H1 (cell line): Measurements from ENCODE around the gene BLTP3B. TPM values are rescaled to one million over a fixed set of nuclear protein-coding genes. Genes with fewer than 3 reads are reported as not detected.
A peak's percentile ranks its signal among the peaks of the same experiment; 100 is the strongest.

ENCODE experiments used
- CTCF ChIA-PET: fragments of 300-600 bp; sonication (Branson Sonifier 250); formaldehyde crosslinking; loops from one replicate; lab custom pipeline; 2021; ENCODE audit not compliant: partially characterized antibody; lab: Charles Lee
- POLR2A ChIA-PET: fragments of 300-600 bp; sonication (Branson Sonifier 250); formaldehyde crosslinking; loops from one replicate; lab custom pipeline; 2021; ENCODE audit warnings: inconsistent platforms; ENCODE audit not compliant: partially characterized antibody; lab: Charles Lee
- DNase-seq, 2 experiments: peaks; one replicate each; pipeline versions ENCODE4 v3.0.0 to v3.0.0-alpha.2; 2010 to 2022; ENCODE audit warnings: low spot score in 2 of 2, low read depth in 1 of 2, mixed read lengths in 1 of 2
- FAIRE-seq: peaks from 2 replicates; lab custom pipeline; 2011; peaks lifted over from hg19 to GRCh38; lab: Jason Lieb, UNC
- H2AFZ ChIP-seq: 2 replicates; pipeline ENCODE4 v1.8.1; 2012; ENCODE audit warnings: low read length, inconsistent platforms
- H2AK5ac ChIP-seq: 2 replicates; pipeline ENCODE4 v1.6.1; 2013; ENCODE audit warnings: low read depth, low read length
- H2BK120ac ChIP-seq: replicated peaks from 2 replicates; pipeline ENCODE3; 2013; ENCODE audit warnings: low read depth, low read length, inconsistent platforms
- H2BK12ac ChIP-seq: 2 replicates; pipeline ENCODE4 v1.6.1; 2013; ENCODE audit warnings: low read depth, low read length
- H2BK15ac ChIP-seq: 2 replicates; pipeline ENCODE4 v1.6.1; 2013; ENCODE audit warnings: low read length
- H2BK20ac ChIP-seq: 2 replicates; pipeline ENCODE4 v1.6.1; 2013; ENCODE audit warnings: low read length
- H2BK5ac ChIP-seq: 2 replicates; pipeline ENCODE4 v1.6.1; 2013; ENCODE audit warnings: low read depth, low read length
- H3K14ac ChIP-seq: 2 replicates; pipeline ENCODE4 v1.6.1; 2013; ENCODE audit warnings: inconsistent platforms; ENCODE audit not compliant: insufficient read length
- H3K18ac ChIP-seq: 2 replicates; pipeline ENCODE4 v1.6.1; 2013; ENCODE audit warnings: low read length; ENCODE audit errors: extremely low read depth
- H3K23ac ChIP-seq: 2 replicates; pipeline ENCODE4 v1.6.1; 2013; ENCODE audit warnings: inconsistent platforms; ENCODE audit not compliant: insufficient read length
- H3K23me2 ChIP-seq: 2 replicates; pipeline ENCODE4 v1.6.1; 2013; ENCODE audit warnings: low read depth, low read length
- H3K27ac ChIP-seq: 2 replicates; pipeline ENCODE4 v1.6.1; 2011; ENCODE audit warnings: low read depth, low read length, inconsistent platforms
- H3K27me3 ChIP-seq, 4 experiments: replicated peaks in 1 of 4; 1 replicate in 1 of 4; 2 replicates in 3 of 4; pipeline versions ENCODE4 v1.6.1 to v1.8.1; 2011 to 2013; ENCODE audit warnings: low read length in 3 of 4, mild to moderate bottlenecking in 3 of 4, inconsistent platforms in 2 of 4, mixed read lengths in 2 of 4, moderate library complexity in 1 of 4; ENCODE audit not compliant: control insufficient read depth in 3 of 4, insufficient read depth in 3 of 4; ENCODE audit errors: extremely low read depth in 1 of 4
- H3K36me3 ChIP-seq, 4 experiments: 2 replicates each; pipeline versions ENCODE4 v1.6.1 to v1.8.1; 2011 to 2013; ENCODE audit warnings: mild to moderate bottlenecking in 4 of 4, low read length in 3 of 4, moderate library complexity in 2 of 4, control low read depth in 1 of 4, inconsistent platforms in 1 of 4; ENCODE audit not compliant: insufficient read depth in 4 of 4, control insufficient read depth in 2 of 4
- H3K4ac ChIP-seq: replicated peaks from 2 replicates; pipeline ENCODE3; 2013; ENCODE audit warnings: low read length, low read depth, mixed read lengths, inconsistent platforms; ENCODE audit not compliant: insufficient read length
- H3K4me1 ChIP-seq, 4 experiments: replicated peaks in 1 of 4; 1 replicate in 1 of 4; 2 replicates in 3 of 4; pipeline versions ENCODE4 v1.6.1 to v1.8.1; 2011 to 2013; ENCODE audit warnings: low read length in 3 of 4, inconsistent platforms in 2 of 4, mixed read lengths in 1 of 4; ENCODE audit not compliant: insufficient read depth in 4 of 4, control insufficient read depth in 3 of 4
- H3K4me2 ChIP-seq, 2 experiments: 2 replicates each; pipeline versions ENCODE4 v1.6.1 to v1.8.1; 2011 to 2013; ENCODE audit warnings: low read depth in 2 of 2, low read length in 2 of 2, control low read depth in 1 of 2, inconsistent platforms in 1 of 2, mild to moderate bottlenecking in 1 of 2; ENCODE audit not compliant: insufficient read depth in 1 of 2
- H3K4me3 ChIP-seq, 4 experiments: fragments of 200-600, 300-600 bp in 1 of 4; sonication (generic), shearing (Covaris generic), sonication (Bioruptor Twin) in 1 of 4; 2 replicates each; pipeline versions ENCODE4 v1.5.1 to v1.8.1; 2011 to 2016; ENCODE audit warnings: low read length in 4 of 4, low read depth in 3 of 4, control low read depth in 2 of 4, inconsistent platforms in 2 of 4, mild to moderate bottlenecking in 2 of 4, mixed read lengths in 1 of 4, moderate library complexity in 1 of 4; ENCODE audit not compliant: insufficient read depth in 2 of 4; ENCODE audit errors: extremely low read depth in 1 of 4
- H3K56ac ChIP-seq: replicated peaks from 2 replicates; pipeline ENCODE3; 2013; ENCODE audit warnings: low read depth, mild to moderate bottlenecking, mixed read lengths, low read length, inconsistent platforms; ENCODE audit not compliant: insufficient read length
- H3K79me1 ChIP-seq: 2 replicates; pipeline ENCODE4 v1.6.1; 2013; ENCODE audit warnings: low read depth, low read length, control low read depth
- H3K79me2 ChIP-seq, 2 experiments: 2 replicates each; pipeline versions ENCODE4 v1.6.1 to v1.8.1; 2012 to 2013; ENCODE audit warnings: low read length in 2 of 2, mild to moderate bottlenecking in 2 of 2, inconsistent platforms in 1 of 2; ENCODE audit not compliant: insufficient read depth in 2 of 2, control insufficient read depth in 1 of 2
- H3K9ac ChIP-seq, 4 experiments: replicated peaks in 1 of 4; 1 replicate in 1 of 4; 2 replicates in 3 of 4; pipeline versions ENCODE4 v1.6.1 to v1.8.1; 2011 to 2013; ENCODE audit warnings: low read depth in 3 of 4, low read length in 3 of 4, control low read depth in 2 of 4, mild to moderate bottlenecking in 2 of 4, moderate library complexity in 2 of 4, inconsistent platforms in 1 of 4; ENCODE audit errors: extremely low read depth in 1 of 4
- H3K9me3 ChIP-seq, 2 experiments: 2 replicates each; pipeline versions ENCODE4 v1.6.1 to v1.8.1; 2012 to 2013; ENCODE audit warnings: mild to moderate bottlenecking in 2 of 2, moderate library complexity in 2 of 2, control low read depth in 1 of 2, inconsistent platforms in 1 of 2, low read depth in 1 of 2, low read length in 1 of 2, mixed read lengths in 1 of 2; ENCODE audit not compliant: insufficient read depth in 2 of 2
- H4K20me1 ChIP-seq, 2 experiments: replicated peaks in 1 of 2; 2 replicates each; pipeline versions ENCODE3 to v1.8.1; 2011 to 2013; ENCODE audit warnings: inconsistent platforms in 2 of 2, low read length in 2 of 2, mild to moderate bottlenecking in 1 of 2; ENCODE audit not compliant: insufficient read depth in 2 of 2, control insufficient read depth in 1 of 2
- H4K5ac ChIP-seq: 2 replicates; pipeline ENCODE4 v1.6.1; 2013; ENCODE audit warnings: low read length, low read depth, mixed read lengths, inconsistent platforms; ENCODE audit not compliant: insufficient read length
- H4K8ac ChIP-seq: 2 replicates; pipeline ENCODE4 v1.8.0; 2013; ENCODE audit warnings: mild to moderate bottlenecking, moderate library complexity, low read length, inconsistent platforms; ENCODE audit not compliant: insufficient read depth; ENCODE audit errors: extremely low read depth
- H4K91ac ChIP-seq: replicated peaks from 2 replicates; pipeline ENCODE3; 2013; ENCODE audit warnings: low read length, mixed read lengths, inconsistent platforms; ENCODE audit not compliant: insufficient read length
- ATF2 ChIP-seq: IDR thresholded peaks from 2 replicates; pipeline ENCODE4 v1.6.1; 2012; ENCODE audit warnings: low read length, inconsistent platforms
- CBX8 ChIP-seq: fragments of 300-800, 300-1000 bp; sonication (generic); IDR thresholded peaks from 2 replicates; pipeline ENCODE4 v1.7.1; 2016; ENCODE audit warnings: low read depth, low read length, borderline replicate concordance
- CHD2 ChIP-seq: IDR thresholded peaks from 2 replicates; pipeline ENCODE4 v1.6.1; 2012; ENCODE audit warnings: low read length, improper control_type of control experiment
- CTBP2 ChIP-seq: IDR thresholded peaks from 2 replicates; pipeline ENCODE4 v1.7.0; 2011; ENCODE audit warnings: borderline replicate concordance, mild to moderate bottlenecking, moderate library complexity, mixed read lengths, low read length; ENCODE audit not compliant: insufficient read depth, insufficient read length
- EZH2 ChIP-seq: fragments of 200-600 bp; sonication (generic); IDR thresholded peaks from 2 replicates; pipeline ENCODE4 v1.7.1; 2012; ENCODE audit warnings: low read depth, mild to moderate bottlenecking, moderate library complexity, low read length, inconsistent platforms; ENCODE audit not compliant: severe bottlenecking
- FOSL1 ChIP-seq: IDR thresholded peaks from 2 replicates; pipeline ENCODE4 v1.6.1; 2011; ENCODE audit warnings: mild to moderate bottlenecking, low read depth, low read length, moderate library complexity; ENCODE audit not compliant: insufficient read depth
- POLR2A ChIP-seq, 2 experiments: IDR thresholded peaks; 1 replicate in 1 of 2; 2 replicates in 1 of 2; pipeline ENCODE4 v1.6.1; 2011; ENCODE audit warnings: low read depth in 2 of 2, low read length in 2 of 2, mild to moderate bottlenecking in 2 of 2; ENCODE audit errors: control extremely low read depth in 1 of 2
- RFX5 ChIP-seq: IDR thresholded peaks from 2 replicates; pipeline ENCODE4 v1.6.1; 2011; ENCODE audit warnings: low read depth, low read length, improper control_type of control experiment, borderline replicate concordance
- RNF2 ChIP-seq: fragments of 200-900, 300-1000 bp; sonication (generic); IDR thresholded peaks from 2 replicates; pipeline ENCODE4 v1.7.1; 2016; ENCODE audit warnings: borderline replicate concordance, low read depth, mild to moderate bottlenecking, antibody characterized with exemption, low read length; ENCODE audit not compliant: poor library complexity, severe bottlenecking; ENCODE audit errors: missing control alignments
- SP4 ChIP-seq: IDR thresholded peaks from 2 replicates; pipeline ENCODE4 v1.6.1; 2012; ENCODE audit warnings: low read length, inconsistent platforms
- SRF ChIP-seq: IDR thresholded peaks from 2 replicates; pipeline ENCODE4 v1.6.1; 2011; ENCODE audit warnings: mild to moderate bottlenecking, low read depth, low read length, moderate library complexity
- WGBS, 2 experiments: shearing (Covaris generic) in 1 of 2; methylation state at CpG; one replicate each; pipeline versions ENCODE4 v1.1.6 to v1.1.7; 2013 to 2015; ENCODE audit warnings: low lambda C conversion rate in 2 of 2, mixed read lengths in 2 of 2, inconsistent platforms in 1 of 2, low coverage in 1 of 2, missing lambda C conversion rate in 1 of 2; ENCODE audit not compliant: insufficient replicate concordance in 2 of 2, insufficient coverage in 1 of 2, insufficient read length in 1 of 2; ENCODE audit errors: extremely low coverage in 1 of 2, missing lambda C conversion rate in 1 of 2; 5-methylcytosine and 5-hydroxymethylcytosine counted together
- polyA plus RNA-seq, 7 experiments: library from polyadenylated mRNA; depleted of rRNA in 3 of 7; stranded (reverse) in 5 of 7; unstranded in 2 of 7; fragments of >200 nt in 5 of 7; fragments of 200-250 nt in 2 of 7; gene quantifications; 1 replicate in 5 of 7; 2 replicates in 1 of 7; 4 replicates in 1 of 7; pipeline versions ENCODE4 v1.2.1 to v1.2.3, GENCODE V29; 2011 to 2013; ENCODE audit warnings: missing spikeins in 2 of 7, mixed read lengths in 2 of 7
- total RNA-seq: library from RNA; stranded (reverse); fragmentation: NEBNext Ultra II Directional; extraction: Animal tissue kit (Norgen Biotek cat#: 25700); gene quantifications from 2 replicates; pipeline ENCODE4 v1.2.1, GENCODE V29; 2021

Gene BLTP3B
- total and polyA plus RNA-seq, 2 of the 8 experiments (the other 6 are each of a cell fraction or from before 2014, with no cell fraction given) = 7.0 to 28.6 TPM

GRCh38 chr12:100185361-100185894, 42.8 kb upstream of the BLTP3B start:
- ChIA-PET POLR2A (interaction anchor here (1.2 to 1.8 kb wide), 5 partner anchors 7 to 41 kb away, joined by 3 to 9 read pairs (median 5); no protein-coding TSS in a partner anchor), CTCF (interaction anchor here (0.9 to 2.4 kb wide), 7 partner anchors 10 to 47 kb away, joined by 3 to 14 read pairs (median 5); partner anchors contain the start of gene ACTR6)
- no peak overlapping the region for H2BK20ac ChIP-seq
- H3K9me3 ChIP-seq = no peaks in the 10 kb centered on the region
- H3K18ac ChIP-seq = no peak overlapping the region
- H3K4me1 ChIP-seq = peaks cover 0 to 2% (median 0%) of the 10 kb centered on the region in 4 experiments; a peak in 2 of 7 replicates
- H3K23me2 ChIP-seq = no peaks in the 10 kb centered on the region
- H2AK5ac ChIP-seq = no peak overlapping the region
- no peak overlapping the region for H2BK5ac ChIP-seq
- H2BK15ac ChIP-seq = no peak overlapping the region
- no peaks in the 10 kb centered on the region for H4K20me1 ChIP-seq
- no peaks in the 10 kb centered on the region; the same call in 1 of the 2 replicates for H3K79me1 ChIP-seq
- no peak overlapping the region for H4K5ac ChIP-seq
- H2BK12ac ChIP-seq = no peak overlapping the region
- H3K56ac ChIP-seq = no peak overlapping the region
- H2BK120ac ChIP-seq = no peak overlapping the region
- DNase-seq (no peak), FAIRE-seq (no peak)
- peak overlapping the region; percentile 63; the same call in 1 of the 2 replicates for H4K8ac ChIP-seq
- peaks cover 0 to 7% (median 1%) of the 10 kb centered on the region in 4 experiments; a peak in 3 of 8 replicates for H3K36me3 ChIP-seq
- no peak overlapping the region for H3K4me3 ChIP-seq
- H3K23ac ChIP-seq = no peak overlapping the region
- no peaks in the 10 kb centered on the region for H3K27me3 ChIP-seq
- no peak overlapping the region for H2AFZ ChIP-seq
- H4K91ac ChIP-seq = no peak overlapping the region
- H3K79me2 ChIP-seq = no peaks in the 10 kb centered on the region
- H3K14ac ChIP-seq = no peak overlapping the region
- no peak overlapping the region for H3K4me2 ChIP-seq
- no peak overlapping the region for H3K4ac ChIP-seq
- peak overlapping the region in 1 of 4 experiments; percentile 31; a peak in 1 of 7 replicates for H3K9ac ChIP-seq
- no peak overlapping the region; the same call in 1 of the 2 replicates for H3K27ac ChIP-seq
- WGBS, 2 experiments = 96% methylated on average over 5 of the region's 5 CpGs; no CpG with 5 or more reads in 1 of the 2 experiments
- TF ChIP-seq SP4 = no peak
- TF ChIP-seq SRF = no peak
- TF ChIP-seq RFX5 = no peak
- TF ChIP-seq FOSL1 = no peak
- no peak for TF ChIP-seq ATF2
- TF ChIP-seq POLR2A (IDR thresholded peaks at IDR 0.05; ENCODE audit: control extremely low read depth in 1 of 2, low read depth in 2 of 2, low read length in 2 of 2) = no peak
- TF ChIP-seq RNF2 = no peak
- no peak for TF ChIP-seq CTBP2
- TF ChIP-seq EZH2 = no peak
- no peak for TF ChIP-seq CBX8
- no peak for TF ChIP-seq CHD2
